COLO668 (cell line): ENCODE measurements around the gene SYNE2.
"Not testable (repeated sequence)": the region's sequence is repeated elsewhere in the genome, so short reads cannot be mapped to it uniquely, and the experiment has no call there.

Experiments
- DNase-seq: peaks from one replicate; lab custom pipeline; 2025; ENCODE audit not compliant: unreplicated experiment; lab: John Stamatoyannopoulos, UW

The SYNE2 gene

GRCh38 chr14:64012720-64013119, 159.9 kb downstream of the SYNE2 start:
- no peak for DNase-seq

- no peak for DNase-seq
These were observed 172.7 kb downstream of the SYNE2 start for GRCh38 chr14:64025479-64025878.

GRCh38 chr14:64026600-64026999, 173.8 kb downstream of the SYNE2 start:
- no peak for DNase-seq

- DNase-seq = no peak
These were observed 182.3 kb downstream of the SYNE2 start for GRCh38 chr14:64035143-64035542.

GRCh38 chr14:64037869-64038745, 185.3 kb downstream of the SYNE2 start:
- DNase-seq = not testable (repeated sequence)

- DNase-seq = no peak
These were observed 186.2 kb downstream of the SYNE2 start for GRCh38 chr14:64038841-64039542.

GRCh38 chr14:64040044-64040443, 187.2 kb downstream of the SYNE2 start:
- DNase-seq = no peak

GRCh38 chr14:64043296-64043695, 190.5 kb downstream of the SYNE2 start:
- not testable (repeated sequence) for DNase-seq

GRCh38 chr14:64045091-64045490, 192.3 kb downstream of the SYNE2 start:
- DNase-seq = no peak

- DNase-seq = no peak
These were observed 197.0 kb downstream of the SYNE2 start for GRCh38 chr14:64049616-64050381.

- DNase-seq = no peak
These were observed 201.2 kb downstream of the SYNE2 start for GRCh38 chr14:64053694-64054669.

GRCh38 chr14:64059454-64060198, 206.8 kb downstream of the SYNE2 start:
- no peak for DNase-seq

GRCh38 chr14:64060199-64060545, 207.4 kb downstream of the SYNE2 start:
- DNase-seq = no peak

- no peak for DNase-seq
These were observed 207.9 kb downstream of the SYNE2 start for GRCh38 chr14:64060648-64061096.

GRCh38 chr14:64061115-64061514, 208.3 kb downstream of the SYNE2 start:
- DNase-seq = no peak

- no peak for DNase-seq
These were observed 208.9 kb downstream of the SYNE2 start for GRCh38 chr14:64061706-64062105.

GRCh38 chr14:64062381-64063115, 209.7 kb downstream of the SYNE2 start:
- DNase-seq = no peak

- no peak for DNase-seq
These were observed 211.6 kb downstream of the SYNE2 start for GRCh38 chr14:64064447-64064846.
